GM23338 (cell line): ENCODE measurements around the gene L2HGDH. TPM values are rescaled to one million over a fixed set of nuclear protein-coding genes. Genes with fewer than 3 reads are reported as not detected.

ENCODE experiments used
- ATAC-seq: fragments of 200-7000 bp; cut with Tn5 transposase; 3 replicates; pipeline ENCODE4 v1.9.1; 2020
- DNase-seq: peaks from one replicate; pipeline ENCODE4 v3.0.0-alpha.2; 2015; ENCODE audit warnings: low spot score
- H2AFZ ChIP-seq: fragments of 200-600 bp; sonication (generic); 2 replicates; pipeline ENCODE4 v1.8.0; 2016; ENCODE audit warnings: antibody characterized with exemption, mild to moderate bottlenecking, moderate library complexity
- H3F3A ChIP-seq: fragments of 200-600 bp; sonication (generic); replicated peaks from 2 replicates; pipeline ENCODE4 v1.8.0; 2017; ENCODE audit warnings: antibody characterized with exemption, mixed run types, low read depth
- H3K27ac ChIP-seq: fragments of 200-600 bp; sonication (generic); 2 replicates; pipeline ENCODE4 v1.6.1; 2016; ENCODE audit warnings: low read depth
- H3K27me3 ChIP-seq: fragments of 200-600 bp; sonication (generic); 2 replicates; pipeline ENCODE4 v1.8.0; 2016; ENCODE audit warnings: mild to moderate bottlenecking, mixed run types, moderate library complexity; ENCODE audit not compliant: insufficient read depth
- H3K36me3 ChIP-seq: fragments of 200-600 bp; sonication (generic); 2 replicates; pipeline ENCODE4 v1.8.0; 2016; ENCODE audit warnings: mild to moderate bottlenecking; ENCODE audit not compliant: insufficient read depth
- H3K4me1 ChIP-seq: fragments of 200-600 bp; sonication (generic); 2 replicates; pipeline ENCODE4 v1.8.0; 2016; ENCODE audit warnings: mild to moderate bottlenecking, moderate library complexity; ENCODE audit not compliant: insufficient read depth
- H3K4me2 ChIP-seq: fragments of 200-600 bp; sonication (generic); 2 replicates; pipeline ENCODE4 v1.7.1; 2017; ENCODE audit warnings: mixed run types
- H3K4me3 ChIP-seq: fragments of 200-600 bp; sonication (generic); 2 replicates; pipeline ENCODE4 v1.6.1; 2016; ENCODE audit warnings: mixed run types
- H3K79me2 ChIP-seq: fragments of 200-600 bp; sonication (generic); replicated peaks from 2 replicates; pipeline ENCODE4 v1.8.0; 2017; ENCODE audit warnings: mild to moderate bottlenecking; ENCODE audit not compliant: insufficient read depth
- H3K9me2 ChIP-seq: fragments of 200-600 bp; sonication (generic); 2 replicates; pipeline ENCODE4 v1.8.0; 2017; ENCODE audit not compliant: insufficient read depth
- H4K20me1 ChIP-seq: fragments of 200-600 bp; sonication (generic); replicated peaks from 2 replicates; pipeline ENCODE4 v1.8.0; 2017; ENCODE audit warnings: mild to moderate bottlenecking; ENCODE audit not compliant: insufficient read depth
- H3K27ac Mint-ChIP-seq: 2 replicates; pipeline ENCODE4 v1.8.0; 2020; ENCODE audit warnings: inconsistent platforms, mild to moderate bottlenecking, moderate library complexity, mixed read lengths
- H3K27me3 Mint-ChIP-seq: 3 replicates; pipeline ENCODE4 v1.8.0; 2022; ENCODE audit warnings: low read depth, mild to moderate bottlenecking, moderate library complexity, mixed read lengths, inconsistent platforms; ENCODE audit not compliant: insufficient read depth, poor library complexity
- H3K36me3 Mint-ChIP-seq: 3 replicates; pipeline ENCODE4 v1.8.0; 2021; ENCODE audit warnings: low read depth, mild to moderate bottlenecking, inconsistent platforms, moderate library complexity, mixed read lengths
- H3K4me1 Mint-ChIP-seq: 3 replicates; pipeline ENCODE4 v1.8.0; 2020; ENCODE audit warnings: mild to moderate bottlenecking, inconsistent platforms, mixed read lengths
- H3K4me3 Mint-ChIP-seq: 3 replicates; pipeline ENCODE4 v1.8.0; 2021; ENCODE audit warnings: moderate library complexity, mild to moderate bottlenecking, inconsistent platforms, mixed read lengths
- H3K9me3 Mint-ChIP-seq: 3 replicates; pipeline ENCODE4 v1.8.0; 2020; ENCODE audit warnings: moderate library complexity, mild to moderate bottlenecking, inconsistent platforms, mixed read lengths
- CREB1 ChIP-seq: fragments of 250-450 bp; sonication (Bioruptor Pico); IDR thresholded peaks from 2 replicates; pipeline ENCODE4 v1.5.0; 2020; ENCODE audit warnings: low read depth, mild to moderate bottlenecking, moderate library complexity
- EZH2 ChIP-seq: fragments of 200-600 bp; sonication (generic); IDR thresholded peaks from one replicate; pipeline ENCODE4 v1.8.0; 2017; ENCODE audit warnings: antibody characterized with exemption, mild to moderate bottlenecking, low read depth; ENCODE audit not compliant: unreplicated experiment
- EZH2phosphoT487 ChIP-seq: fragments of 200-600 bp; sonication (generic); IDR thresholded peaks from one replicate; pipeline ENCODE4 v1.8.1; 2018; ENCODE audit warnings: antibody characterized with exemption; ENCODE audit not compliant: unreplicated experiment
- JUNB ChIP-seq: IDR thresholded peaks from one replicate; pipeline ENCODE4 v1.6.1; 2016; ENCODE audit warnings: antibody characterized with exemption; ENCODE audit not compliant: unreplicated experiment
- STAT1 ChIP-seq: IDR thresholded peaks from one replicate; pipeline ENCODE4 v1.6.1; 2016; ENCODE audit warnings: antibody characterized with exemption; ENCODE audit not compliant: unreplicated experiment
- ZNF114 ChIP-seq: fragments of 250-450 bp; sonication (Bioruptor Pico); IDR thresholded peaks from 2 replicates; pipeline ENCODE4 v1.5.0; 2020; ENCODE audit warnings: mild to moderate bottlenecking, moderate library complexity
- ZNF331 ChIP-seq: fragments of 250-450 bp; sonication (Bioruptor Pico); IDR thresholded peaks from 2 replicates; pipeline ENCODE4 v1.5.0; 2020; ENCODE audit warnings: low read depth, mild to moderate bottlenecking, moderate library complexity
- polyA plus RNA-seq: library from polyadenylated mRNA; unstranded; fragments of >200 nt; fragmentation: Nextera tagmentation; extraction: Ambion mirVana; gene quantifications from 2 replicates; pipeline ENCODE4 v1.2.1, GENCODE V29; 2016
- total RNA-seq: library from RNA; depleted of rRNA; stranded (reverse); fragments of >200 nt; shearing (Covaris generic); gene quantifications from 2 replicates; pipeline ENCODE4 v1.2.3, GENCODE V29; 2014
- TF ChIP-seq, protein P1 (sequence below): IDR thresholded peaks from 2 replicates; pipeline ENCODE4 v1.6.1; 2016; ENCODE audit warnings: antibody characterized with exemption
- TF ChIP-seq, protein P2 (sequence below), 2 experiments: fragments of 200-600 bp in 1 of 2; sonication (generic) in 1 of 2; conservative IDR thresholded peaks; 2 replicates each; pipeline versions ENCODE4 v1.5.1 to v1.6.1; 2016 to 2017; ENCODE audit warnings: antibody characterized with exemption in 2 of 2, low read depth in 2 of 2, mild to moderate bottlenecking in 2 of 2, moderate library complexity in 1 of 2

L2HGDH gene
- total and polyA plus RNA-seq, 2 experiments from 2014 or later: 13.5 to 28.5 TPM

DNA sequence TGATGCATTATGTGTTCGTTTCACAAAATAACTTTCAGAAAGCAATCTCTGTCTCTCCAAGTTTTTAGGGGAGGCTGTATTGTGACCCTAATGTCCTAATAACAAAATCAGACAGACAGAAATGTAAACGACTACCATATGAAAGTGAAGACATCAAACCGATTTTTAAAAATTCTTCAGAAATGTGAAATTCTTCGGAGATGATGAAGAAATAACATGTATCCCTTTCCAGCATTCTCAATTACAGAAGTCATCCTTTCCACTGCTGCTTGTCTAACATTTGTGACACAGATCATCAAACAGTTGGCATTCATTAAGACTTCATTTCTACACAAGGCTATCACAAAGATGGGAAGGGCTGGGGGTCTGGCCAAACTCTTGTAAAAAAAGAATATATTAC, 41.1 kb upstream of the L2HGDH start:
- H3K36me3 Mint-ChIP-seq: no peaks in the 10 kb centered on the region
- no peak overlapping the region; the same call in 1 of the 2 replicates for H2AFZ ChIP-seq

DNA sequence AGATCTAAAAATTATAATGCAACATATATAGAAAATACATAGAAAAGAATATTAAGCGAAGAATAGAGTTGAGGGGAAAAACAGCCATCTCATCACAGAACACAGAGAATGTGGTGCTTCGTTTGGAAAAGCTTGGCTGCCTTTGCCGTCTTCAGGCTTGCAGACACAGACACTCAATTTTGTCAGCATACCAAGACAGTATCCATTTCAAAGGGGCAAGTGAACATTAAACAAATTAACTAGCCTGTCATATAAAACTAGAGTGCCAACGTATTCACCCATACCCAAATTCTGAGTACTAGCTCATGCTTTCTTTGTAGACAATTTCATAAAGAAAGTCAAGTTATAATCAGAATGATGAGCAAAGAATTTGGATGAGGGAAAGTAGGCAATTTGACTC, 40.6 kb upstream of the L2HGDH start:
- H3K4me3 Mint-ChIP-seq: no peak overlapping the region
- Histone ChIP-seq H2AFZ (no peak overlapping the region), H3K27ac (no peak overlapping the region), H3K4me3 (no peak overlapping the region), H3F3A (no peaks in the 10 kb centered on the region), H4K20me1 (no peaks in the 10 kb centered on the region), H3K36me3 (no peaks in the 10 kb centered on the region), H3K4me1 (no peaks in the 10 kb centered on the region), H3K27me3 (no peaks in the 10 kb centered on the region), H3K4me2 (no peak overlapping the region), H3K79me2 (no peaks in the 10 kb centered on the region), H3K9me2 (no peaks in the 10 kb centered on the region)
- no peak for ATAC-seq
- DNase-seq: no peak
- H3K36me3 Mint-ChIP-seq: no peaks in the 10 kb centered on the region
- TF ChIP-seq STAT1 (no peak), ZNF331 (CRISPR knock-in tag) (no peak)
- no peaks in the 10 kb centered on the region for H3K9me3 Mint-ChIP-seq
- no peak overlapping the region for H3K27ac Mint-ChIP-seq
- peaks cover 3% of the 10 kb centered on the region; the same call in 2 of the 3 replicates for H3K4me1 Mint-ChIP-seq
- peaks cover 2% of the 10 kb centered on the region for H3K27me3 Mint-ChIP-seq

More for the DNA sequence above, 41.1 kb upstream of the L2HGDH start:
- ATAC-seq (no peak), DNase-seq (no peak)
- Mint-ChIP-seq H3K4me3 (no peak overlapping the region), H3K27me3 (no peaks in the 10 kb centered on the region), H3K27ac (no peak overlapping the region), H3K4me1 (no peaks in the 10 kb centered on the region; the same call in 2 of the 3 replicates), H3K9me3 (no peaks in the 10 kb centered on the region)
- Histone ChIP-seq H3K4me2 (no peak overlapping the region), H3K4me1 (no peaks in the 10 kb centered on the region), H3K36me3 (no peaks in the 10 kb centered on the region), H3K27ac (no peak overlapping the region), H3K79me2 (no peaks in the 10 kb centered on the region), H4K20me1 (no peaks in the 10 kb centered on the region), H3K27me3 (no peaks in the 10 kb centered on the region), H3F3A (no peaks in the 10 kb centered on the region), H3K9me2 (no peaks in the 10 kb centered on the region), H3K4me3 (no peak overlapping the region)
- no peak for TF ChIP-seq CREB1
- TF ChIP-seq JUNB: no peak
- TF ChIP-seq, protein P1, sequence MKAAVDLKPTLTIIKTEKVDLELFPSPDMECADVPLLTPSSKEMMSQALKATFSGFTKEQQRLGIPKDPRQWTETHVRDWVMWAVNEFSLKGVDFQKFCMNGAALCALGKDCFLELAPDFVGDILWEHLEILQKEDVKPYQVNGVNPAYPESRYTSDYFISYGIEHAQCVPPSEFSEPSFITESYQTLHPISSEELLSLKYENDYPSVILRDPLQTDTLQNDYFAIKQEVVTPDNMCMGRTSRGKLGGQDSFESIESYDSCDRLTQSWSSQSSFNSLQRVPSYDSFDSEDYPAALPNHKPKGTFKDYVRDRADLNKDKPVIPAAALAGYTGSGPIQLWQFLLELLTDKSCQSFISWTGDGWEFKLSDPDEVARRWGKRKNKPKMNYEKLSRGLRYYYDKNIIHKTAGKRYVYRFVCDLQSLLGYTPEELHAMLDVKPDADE: no peak
- no peak for TF ChIP-seq ZNF114
- no peak for TF ChIP-seq EZH2

DNA sequence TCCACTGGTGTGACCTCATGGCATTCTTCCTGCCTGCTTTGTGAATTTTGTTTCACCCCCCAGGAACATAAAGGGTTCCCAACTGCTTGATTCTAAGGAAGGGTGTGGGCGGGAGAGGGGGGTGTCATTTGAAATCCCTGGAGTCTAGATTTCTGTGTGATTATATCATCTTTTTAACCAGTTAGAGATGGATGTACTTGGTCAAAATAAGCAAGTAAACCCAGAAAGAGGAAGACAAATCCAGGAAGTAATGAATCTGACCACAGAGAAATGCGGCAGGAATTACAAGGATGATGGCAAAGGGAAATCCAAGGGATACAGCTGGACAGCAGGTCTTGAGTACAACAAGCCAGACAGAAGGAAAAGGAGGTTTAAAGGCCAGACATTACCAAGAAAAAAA, 38.9 kb upstream of the L2HGDH start:
- Mint-ChIP-seq H3K9me3 (no peaks in the 10 kb centered on the region), H3K4me1 (peaks cover 10% of the 10 kb centered on the region; the same call in 2 of the 3 replicates)
- TF ChIP-seq EZH2 (no peak), EZH2phosphoT487 (no peak)
- TF ChIP-seq, protein P2, sequence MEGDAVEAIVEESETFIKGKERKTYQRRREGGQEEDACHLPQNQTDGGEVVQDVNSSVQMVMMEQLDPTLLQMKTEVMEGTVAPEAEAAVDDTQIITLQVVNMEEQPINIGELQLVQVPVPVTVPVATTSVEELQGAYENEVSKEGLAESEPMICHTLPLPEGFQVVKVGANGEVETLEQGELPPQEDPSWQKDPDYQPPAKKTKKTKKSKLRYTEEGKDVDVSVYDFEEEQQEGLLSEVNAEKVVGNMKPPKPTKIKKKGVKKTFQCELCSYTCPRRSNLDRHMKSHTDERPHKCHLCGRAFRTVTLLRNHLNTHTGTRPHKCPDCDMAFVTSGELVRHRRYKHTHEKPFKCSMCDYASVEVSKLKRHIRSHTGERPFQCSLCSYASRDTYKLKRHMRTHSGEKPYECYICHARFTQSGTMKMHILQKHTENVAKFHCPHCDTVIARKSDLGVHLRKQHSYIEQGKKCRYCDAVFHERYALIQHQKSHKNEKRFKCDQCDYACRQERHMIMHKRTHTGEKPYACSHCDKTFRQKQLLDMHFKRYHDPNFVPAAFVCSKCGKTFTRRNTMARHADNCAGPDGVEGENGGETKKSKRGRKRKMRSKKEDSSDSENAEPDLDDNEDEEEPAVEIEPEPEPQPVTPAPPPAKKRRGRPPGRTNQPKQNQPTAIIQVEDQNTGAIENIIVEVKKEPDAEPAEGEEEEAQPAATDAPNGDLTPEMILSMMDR (conservative IDR thresholded peaks at IDR 0.05; ENCODE audit: low read depth in 2 of 2): no peak
- TF ChIP-seq, protein P1: no peak

More for the DNA sequence above, 38.9 kb upstream of the L2HGDH start:
- Histone ChIP-seq H2AFZ (no peak overlapping the region), H3K79me2 (no peaks in the 10 kb centered on the region), H3K27me3 (no peaks in the 10 kb centered on the region), H3K4me3 (no peak overlapping the region), H3K4me1 (no peaks in the 10 kb centered on the region), H3K4me2 (no peak overlapping the region), H3K36me3 (no peaks in the 10 kb centered on the region), H4K20me1 (no peaks in the 10 kb centered on the region), H3F3A (no peaks in the 10 kb centered on the region), H3K9me2 (no peaks in the 10 kb centered on the region), H3K27ac (no peak overlapping the region)
- Mint-ChIP-seq H3K27ac (no peak overlapping the region), H3K36me3 (no peaks in the 10 kb centered on the region), H3K27me3 (peaks cover 2% of the 10 kb centered on the region), H3K4me3 (no peak overlapping the region)
- DNase-seq (no peak), ATAC-seq (no peak)
